IMR-90 (cell line): Measurements from ENCODE around the gene PRKN. TPM values are rescaled to one million over a fixed set of nuclear protein-coding genes. Genes with fewer than 3 reads are reported as not detected.

Experiments
- ATAC-seq: fragments of 200-7000 bp; cut with Tn5 transposase; 2 replicates; pipeline ENCODE4 v1.9.1; 2020; ENCODE audit warnings: low read depth, mild to moderate bottlenecking, moderate library complexity
- BruUV-seq: library from RNA; stranded (reverse); fragments of 400-500 nt; replicated peaks from 2 replicates; lab custom pipeline; 2021; lab: Mats Ljungman, UMichigan
- CTCF ChIA-PET: fragments of 300-600 bp; formaldehyde crosslinking; extraction: SDS; loops from one replicate; lab custom pipeline; 2021; ENCODE audit warnings: antibody characterized with exemption; lab: Yijun Ruan, JAX
- POLR2A ChIA-PET: fragments of 300-600 bp; sonication (Branson Sonifier 250); formaldehyde crosslinking; loops from one replicate; lab custom pipeline; 2022; ENCODE audit warnings: antibody characterized with exemption; ENCODE audit not compliant: unreplicated experiment; lab: Charles Lee
- DNase-seq: peaks from one replicate; pipeline ENCODE4 v3.0.0; 2013
- H2AFZ ChIP-seq: replicated peaks from 2 replicates; pipeline ENCODE3; 2013; ENCODE audit warnings: low read length, mild to moderate bottlenecking; ENCODE audit not compliant: poor library complexity
- H2AK5ac ChIP-seq: 2 replicates; pipeline ENCODE4 v1.6.1; 2013; ENCODE audit warnings: low read depth, low read length, inconsistent platforms
- H2AK9ac ChIP-seq: replicated peaks from 2 replicates; pipeline ENCODE3; 2013; ENCODE audit warnings: mild to moderate bottlenecking, low read depth, low read length, moderate library complexity; ENCODE audit not compliant: poor library complexity
- H2BK120ac ChIP-seq: 2 replicates; pipeline ENCODE4 v1.6.1; 2013; ENCODE audit warnings: low read depth, low read length, inconsistent platforms
- H2BK15ac ChIP-seq: 3 replicates; pipeline ENCODE4 v1.6.1; 2013; ENCODE audit warnings: low read depth, low read length, inconsistent platforms
- H2BK20ac ChIP-seq: 2 replicates; pipeline ENCODE4 v1.6.1; 2013; ENCODE audit warnings: low read depth, mild to moderate bottlenecking, inconsistent platforms, low read length, moderate library complexity
- H2BK5ac ChIP-seq: 2 replicates; pipeline ENCODE4 v1.6.1; 2013; ENCODE audit warnings: mild to moderate bottlenecking, low read depth, low read length, inconsistent platforms; ENCODE audit not compliant: poor library complexity, severe bottlenecking
- H3K14ac ChIP-seq: replicated peaks from 2 replicates; pipeline ENCODE4 v1.6.1; 2013; ENCODE audit warnings: low read depth, low read length, inconsistent platforms
- H3K18ac ChIP-seq: 2 replicates; pipeline ENCODE4 v1.6.1; 2013; ENCODE audit warnings: low read depth, low read length, control low read depth
- H3K23ac ChIP-seq: 2 replicates; pipeline ENCODE4 v1.6.1; 2013; ENCODE audit warnings: low read depth, low read length, inconsistent platforms
- H3K27ac ChIP-seq: 2 replicates; pipeline ENCODE4 v1.5.1; 2013; ENCODE audit warnings: mild to moderate bottlenecking, control low read depth, low read length; ENCODE audit not compliant: insufficient read depth
- H3K27me3 ChIP-seq: 2 replicates; pipeline ENCODE4 v1.6.1; 2013; ENCODE audit warnings: low read length; ENCODE audit not compliant: control insufficient read depth, insufficient read depth
- H3K36me3 ChIP-seq: 2 replicates; pipeline ENCODE4 v1.6.1; 2013; ENCODE audit warnings: low read length, mixed read lengths; ENCODE audit not compliant: control insufficient read depth, insufficient read depth
- H3K4ac ChIP-seq: 2 replicates; pipeline ENCODE4 v1.6.1; 2013; ENCODE audit warnings: low read depth, low read length, inconsistent platforms
- H3K4me1 ChIP-seq: 2 replicates; pipeline ENCODE4 v1.6.1; 2013; ENCODE audit warnings: low read length, mixed read lengths; ENCODE audit not compliant: control insufficient read depth, insufficient read depth
- H3K4me2 ChIP-seq: 2 replicates; pipeline ENCODE4 v1.6.1; 2013; ENCODE audit warnings: low read depth, mild to moderate bottlenecking, control low read depth, low read length, moderate library complexity
- H3K4me3 ChIP-seq: 2 replicates; pipeline ENCODE4 v1.5.1; 2013; ENCODE audit warnings: low read depth, mild to moderate bottlenecking, control low read depth, low read length, moderate library complexity; ENCODE audit not compliant: insufficient read depth
- H3K56ac ChIP-seq: 2 replicates; pipeline ENCODE4 v1.6.1; 2013; ENCODE audit warnings: low read length, inconsistent platforms; ENCODE audit not compliant: insufficient read depth; ENCODE audit errors: extremely low read depth
- H3K79me1 ChIP-seq, 2 experiments: 2 replicates each; pipeline ENCODE4 v1.6.1; 2013; ENCODE audit warnings: low read length in 2 of 2, inconsistent platforms in 1 of 2, low read depth in 1 of 2
- H3K9ac ChIP-seq: 2 replicates; pipeline ENCODE4 v1.6.1; 2013; ENCODE audit warnings: low read depth, low read length, control low read depth
- H3K9me1 ChIP-seq: 2 replicates; pipeline ENCODE4 v1.6.1; 2013; ENCODE audit warnings: low read length, inconsistent platforms; ENCODE audit not compliant: insufficient read depth
- H3K9me3 ChIP-seq: 2 replicates; pipeline ENCODE4 v1.6.1; 2013; ENCODE audit warnings: low read length; ENCODE audit not compliant: control insufficient read depth, insufficient read depth
- H4K20me1 ChIP-seq: 2 replicates; pipeline ENCODE4 v1.6.1; 2013; ENCODE audit warnings: low read length, inconsistent platforms; ENCODE audit not compliant: insufficient read depth
- H4K5ac ChIP-seq: 2 replicates; pipeline ENCODE4 v1.6.1; 2013; ENCODE audit warnings: mild to moderate bottlenecking, low read depth, low read length, control low read depth
- H4K8ac ChIP-seq, 2 experiments: 2 replicates each; pipeline ENCODE4 v1.6.1; 2013; ENCODE audit warnings: low read depth in 2 of 2, low read length in 2 of 2, control low read depth in 1 of 2, inconsistent platforms in 1 of 2
- H4K91ac ChIP-seq: 2 replicates; pipeline ENCODE4 v1.6.1; 2013; ENCODE audit warnings: low read depth, low read length, inconsistent platforms; ENCODE audit not compliant: insufficient read depth
- BHLHE40 ChIP-seq: fragments of 150-350 bp; IDR thresholded peaks from 2 replicates; pipeline ENCODE4 v1.6.1; 2016; ENCODE audit warnings: mild to moderate bottlenecking, low read depth, low read length
- CEBPB ChIP-seq: IDR thresholded peaks from 2 replicates; pipeline ENCODE4 v1.6.1; 2012; ENCODE audit warnings: low read depth, low read length, improper control_type of control experiment
- CHD1 ChIP-seq: IDR thresholded peaks from 2 replicates; pipeline ENCODE4 v1.6.1; 2012; ENCODE audit warnings: low read depth, low read length, improper control_type of control experiment
- FOS ChIP-seq: fragments of 150-350 bp; IDR thresholded peaks from 2 replicates; pipeline ENCODE4 v1.6.1; 2016; ENCODE audit warnings: low read depth, low read length
- MAFK ChIP-seq: IDR thresholded peaks from 2 replicates; pipeline ENCODE4 v1.6.1; 2012; ENCODE audit warnings: low read depth, low read length, improper control_type of control experiment
- MAZ ChIP-seq: IDR thresholded peaks from 2 replicates; pipeline ENCODE4 v1.6.1; 2012; ENCODE audit warnings: low read depth, mild to moderate bottlenecking, low read length, improper control_type of control experiment, moderate library complexity, borderline replicate concordance
- NFE2L2 ChIP-seq: fragments of 150-350 bp; IDR thresholded peaks from 2 replicates; pipeline ENCODE4 v1.6.1; 2016; ENCODE audit warnings: low read depth, mild to moderate bottlenecking, low read length
- POLR2A ChIP-seq: IDR thresholded peaks from 2 replicates; pipeline ENCODE4 v1.6.1; 2012; ENCODE audit warnings: mild to moderate bottlenecking, low read depth, low read length
- RAD21 ChIP-seq: IDR thresholded peaks from 2 replicates; pipeline ENCODE4 v1.6.1; 2012; ENCODE audit warnings: low read length, improper control_type of control experiment
- RCOR1 ChIP-seq: IDR thresholded peaks from 2 replicates; pipeline ENCODE4 v1.6.1; 2012; ENCODE audit warnings: mild to moderate bottlenecking, low read length, improper control_type of control experiment; ENCODE audit not compliant: insufficient replicate concordance
- RFX5 ChIP-seq: IDR thresholded peaks from 2 replicates; pipeline ENCODE4 v1.8.0; 2012; ENCODE audit warnings: low read depth, mild to moderate bottlenecking, low read length, moderate library complexity
- SMC3 ChIP-seq: fragments of 150-350 bp; IDR thresholded peaks from 2 replicates; pipeline ENCODE4 v1.6.1; 2016; ENCODE audit warnings: low read depth, mild to moderate bottlenecking, antibody characterized with exemption, low read length, moderate library complexity
- WGBS, 2 experiments: methylation state at CpG; one replicate each; pipeline versions ENCODE4 v1.1.5 to v1.1.7; 2013; ENCODE audit warnings: missing lambda C conversion rate in 2 of 2; ENCODE audit not compliant: insufficient read length in 1 of 2; ENCODE audit errors: extremely low coverage in 2 of 2; 5-methylcytosine and 5-hydroxymethylcytosine counted together
- dilution Hi-C: fragments of 300-500 bp; cut with HindIII; formaldehyde crosslinking; loops from one replicate; pipeline ENCODE4 v1.14.3; 2018; ENCODE audit warnings: low sequenced_read_pairs; ENCODE audit not compliant: unreplicated experiment
- in situ Hi-C: fragments of 300-500 bp; cut with MboI; formaldehyde crosslinking; loops from 3 replicates; pipeline ENCODE4 v1.14.3; 2019; ENCODE audit warnings: low sequenced_read_pairs, inconsistent platforms, mixed read lengths
- intact Hi-C: fragments of 100-400 bp; cut with micrococcal nuclease; formaldehyde crosslinking; loops from 2 replicates; pipeline ENCODE4 v1.10.0; 2022
- polyA plus RNA-seq, 3 experiments: library from polyadenylated mRNA; depleted of rRNA; stranded (reverse); fragments of >200 nt; gene quantifications; 2 replicates each; pipeline ENCODE4 v1.2.3, GENCODE V29; 2012; ENCODE audit warnings: low replicate concordance in 1 of 3
- total RNA-seq: library from RNA; depleted of rRNA; stranded (reverse); fragments of >200 nt; gene quantifications from 2 replicates; pipeline ENCODE4 v1.2.3, GENCODE V29; 2012
- TF ChIP-seq, protein P1 (sequence below): fragments of 150-350 bp; IDR thresholded peaks from 2 replicates; pipeline ENCODE4 v1.6.1; 2016; ENCODE audit warnings: low read depth, mild to moderate bottlenecking, low read length, moderate library complexity, borderline replicate concordance
- TF ChIP-seq, protein P2 (sequence below): conservative IDR thresholded peaks from 2 replicates; pipeline ENCODE4 v1.5.1; 2012; ENCODE audit warnings: mild to moderate bottlenecking, low read depth, low read length, improper control_type of control experiment

Gene PRKN
- total and polyA plus RNA-seq, 2 of the 4 experiments (the other 2 are of a cell fraction), result 0.15 to 0.18 TPM

DNA sequence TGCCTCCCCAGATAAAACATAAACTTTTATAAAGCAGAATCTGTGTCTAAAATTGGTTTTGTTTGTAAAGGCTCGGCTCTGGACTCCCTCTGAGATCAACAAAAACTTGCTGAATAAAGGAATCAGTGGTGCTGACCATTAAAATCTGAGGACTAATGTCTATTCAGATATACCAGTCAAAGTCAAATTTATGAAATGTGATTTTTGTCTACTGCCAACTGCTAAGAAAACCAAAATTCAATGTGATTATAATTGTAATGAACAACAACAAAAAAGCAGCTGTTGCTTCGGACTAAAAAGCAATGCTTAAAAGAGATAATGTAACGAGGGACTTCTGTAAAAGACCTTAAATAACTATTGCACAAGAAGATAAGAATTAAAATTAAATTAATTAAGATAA lies 26.6 kb downstream of the PRKN start:
- H3K4me1 ChIP-seq, result no peaks in the 10 kb centered on the region
- ATAC-seq (no peak), DNase-seq (no peak)
- in situ Hi-C loops (no loop called here), dilution Hi-C loops (no loop called here), intact Hi-C loops (no loop called here)
- no peak overlapping the region for H3K9ac ChIP-seq
- H2AK5ac ChIP-seq, result no peak overlapping the region
- H3K27me3 ChIP-seq, result no peaks in the 10 kb centered on the region
- H3K14ac ChIP-seq, result no peak overlapping the region
- H2BK20ac ChIP-seq, result no peak overlapping the region
- H3K4me2 ChIP-seq, result no peak overlapping the region
- no peak overlapping the region for H2AFZ ChIP-seq
- no peaks in the 10 kb centered on the region for H3K36me3 ChIP-seq
- no peaks in the 10 kb centered on the region for H4K20me1 ChIP-seq
- H2BK5ac ChIP-seq, result no peak overlapping the region
- no peak overlapping the region for H3K4ac ChIP-seq
- H2AK9ac ChIP-seq, result no peak overlapping the region
- no CpG with 5 or more reads among the region's 3 CpGs for WGBS, 2 experiments
- H2BK120ac ChIP-seq, result no peak overlapping the region
- H3K27ac ChIP-seq, result no peak overlapping the region
- H4K8ac ChIP-seq, result no peak overlapping the region
- ChIA-PET POLR2A (no interaction called here), CTCF (interaction anchor here (0.5 kb wide), 1 partner anchor 24 kb away, joined by 3 read pairs; no protein-coding TSS in a partner anchor)
- no peak for TF ChIP-seq NFE2L2
- no peak for TF ChIP-seq RFX5
- TF ChIP-seq FOS, result no peak
- no peak for TF ChIP-seq RAD21
- TF ChIP-seq MAFK, result no peak
- TF ChIP-seq, protein P1, sequence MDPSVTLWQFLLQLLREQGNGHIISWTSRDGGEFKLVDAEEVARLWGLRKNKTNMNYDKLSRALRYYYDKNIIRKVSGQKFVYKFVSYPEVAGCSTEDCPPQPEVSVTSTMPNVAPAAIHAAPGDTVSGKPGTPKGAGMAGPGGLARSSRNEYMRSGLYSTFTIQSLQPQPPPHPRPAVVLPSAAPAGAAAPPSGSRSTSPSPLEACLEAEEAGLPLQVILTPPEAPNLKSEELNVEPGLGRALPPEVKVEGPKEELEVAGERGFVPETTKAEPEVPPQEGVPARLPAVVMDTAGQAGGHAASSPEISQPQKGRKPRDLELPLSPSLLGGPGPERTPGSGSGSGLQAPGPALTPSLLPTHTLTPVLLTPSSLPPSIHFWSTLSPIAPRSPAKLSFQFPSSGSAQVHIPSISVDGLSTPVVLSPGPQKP, result no peak
- TF ChIP-seq CEBPB, result no peak
- no peak for TF ChIP-seq BHLHE40
- TF ChIP-seq POLR2A, result no peak
- TF ChIP-seq SMC3, result no peak
- TF ChIP-seq, protein P2, sequence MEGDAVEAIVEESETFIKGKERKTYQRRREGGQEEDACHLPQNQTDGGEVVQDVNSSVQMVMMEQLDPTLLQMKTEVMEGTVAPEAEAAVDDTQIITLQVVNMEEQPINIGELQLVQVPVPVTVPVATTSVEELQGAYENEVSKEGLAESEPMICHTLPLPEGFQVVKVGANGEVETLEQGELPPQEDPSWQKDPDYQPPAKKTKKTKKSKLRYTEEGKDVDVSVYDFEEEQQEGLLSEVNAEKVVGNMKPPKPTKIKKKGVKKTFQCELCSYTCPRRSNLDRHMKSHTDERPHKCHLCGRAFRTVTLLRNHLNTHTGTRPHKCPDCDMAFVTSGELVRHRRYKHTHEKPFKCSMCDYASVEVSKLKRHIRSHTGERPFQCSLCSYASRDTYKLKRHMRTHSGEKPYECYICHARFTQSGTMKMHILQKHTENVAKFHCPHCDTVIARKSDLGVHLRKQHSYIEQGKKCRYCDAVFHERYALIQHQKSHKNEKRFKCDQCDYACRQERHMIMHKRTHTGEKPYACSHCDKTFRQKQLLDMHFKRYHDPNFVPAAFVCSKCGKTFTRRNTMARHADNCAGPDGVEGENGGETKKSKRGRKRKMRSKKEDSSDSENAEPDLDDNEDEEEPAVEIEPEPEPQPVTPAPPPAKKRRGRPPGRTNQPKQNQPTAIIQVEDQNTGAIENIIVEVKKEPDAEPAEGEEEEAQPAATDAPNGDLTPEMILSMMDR, result no peak
- no peak for TF ChIP-seq MAZ
- TF ChIP-seq CHD1, result no peak
- TF ChIP-seq RCOR1, result no peak
- H3K23ac ChIP-seq, result no peak overlapping the region
- no peak overlapping the region for H2BK15ac ChIP-seq
- H3K79me1 ChIP-seq, result no peaks in the 10 kb centered on the region
- H3K9me1 ChIP-seq, result no peaks in the 10 kb centered on the region
- no peak overlapping the region for H4K91ac ChIP-seq
- H3K4me3 ChIP-seq, result no peak overlapping the region
- no peak overlapping the region for H3K18ac ChIP-seq
- no TSS peak for BruUV-seq
- no peak overlapping the region for H4K5ac ChIP-seq
- peaks cover 9% of the 10 kb centered on the region for H3K9me3 ChIP-seq
- H3K56ac ChIP-seq, result no peak overlapping the region
